H1 (cell line): ENCODE results near the gene BIRC2. TPM values are rescaled to one million over a fixed set of nuclear protein-coding genes. Genes with fewer than 3 reads are reported as not detected.

Experiments used
- JUN ChIP-seq: IDR thresholded peaks from 2 replicates; pipeline ENCODE4 v1.6.1; 2011; ENCODE audit warnings: low read depth, mild to moderate bottlenecking, improper control_type of control experiment, low read length
- KDM5A ChIP-seq: fragments of 200-600 bp; IDR thresholded peaks from 2 replicates; pipeline ENCODE4 v1.7.1; 2012; ENCODE audit warnings: mild to moderate bottlenecking, low read length, inconsistent platforms, mixed read lengths
- NRF1 ChIP-seq: IDR thresholded peaks from 2 replicates; pipeline ENCODE4 v1.6.1; 2011; ENCODE audit warnings: mild to moderate bottlenecking, low read depth, low read length, improper control_type of control experiment
- SUZ12 ChIP-seq: fragments of 200-600 bp; sonication (generic); IDR thresholded peaks from 2 replicates; pipeline ENCODE4 v1.6.1; 2012; ENCODE audit warnings: mild to moderate bottlenecking, inconsistent platforms, low read length, moderate library complexity, mixed read lengths
- TAF1 ChIP-seq: IDR thresholded peaks from 2 replicates; pipeline ENCODE4 v1.6.1; 2011; ENCODE audit warnings: mild to moderate bottlenecking, low read depth, low read length
- TEAD4 ChIP-seq: IDR thresholded peaks from 2 replicates; pipeline ENCODE4 v1.6.1; 2012; ENCODE audit warnings: low read depth, low read length, inconsistent platforms, mixed read lengths
- polyA plus RNA-seq, 7 experiments: library from polyadenylated mRNA; depleted of rRNA in 3 of 7; stranded (reverse) in 5 of 7; unstranded in 2 of 7; fragments of >200 nt in 5 of 7; fragments of 200-250 nt in 2 of 7; gene quantifications; 1 replicate in 5 of 7; 2 replicates in 1 of 7; 4 replicates in 1 of 7; pipeline versions ENCODE4 v1.2.1 to v1.2.3, GENCODE V29; 2011 to 2013; ENCODE audit warnings: missing spikeins in 2 of 7, mixed read lengths in 2 of 7
- total RNA-seq: library from RNA; stranded (reverse); fragmentation: NEBNext Ultra II Directional; extraction: Animal tissue kit (Norgen Biotek cat#: 25700); gene quantifications from 2 replicates; pipeline ENCODE4 v1.2.1, GENCODE V29; 2021
- TF ChIP-seq, protein P1 (sequence below): fragments of 300-600 bp; sonication (generic); IDR thresholded peaks from 2 replicates; pipeline ENCODE4 v1.7.1; 2012; ENCODE audit warnings: low read length, moderate library complexity, mild to moderate bottlenecking, inconsistent platforms; ENCODE audit not compliant: insufficient replicate concordance
- TF ChIP-seq, protein P2 (sequence below), 3 experiments: IDR thresholded peaks; 1 replicate in 2 of 3; 2 replicates in 1 of 3; pipeline versions ENCODE4 v1.5.1 to v1.6.1; 2011; ENCODE audit warnings: low read length in 3 of 3, mild to moderate bottlenecking in 3 of 3, inconsistent platforms in 2 of 3, low read depth in 1 of 3, moderate library complexity in 1 of 3; ENCODE audit not compliant: insufficient read depth in 1 of 3; ENCODE audit errors: control extremely low read depth in 1 of 3

BIRC2 gene
- total and polyA plus RNA-seq, 2 of the 8 experiments (the other 6 are each of a cell fraction or from before 2014, with no cell fraction given): 18.4 to 24.7 TPM

DNA sequence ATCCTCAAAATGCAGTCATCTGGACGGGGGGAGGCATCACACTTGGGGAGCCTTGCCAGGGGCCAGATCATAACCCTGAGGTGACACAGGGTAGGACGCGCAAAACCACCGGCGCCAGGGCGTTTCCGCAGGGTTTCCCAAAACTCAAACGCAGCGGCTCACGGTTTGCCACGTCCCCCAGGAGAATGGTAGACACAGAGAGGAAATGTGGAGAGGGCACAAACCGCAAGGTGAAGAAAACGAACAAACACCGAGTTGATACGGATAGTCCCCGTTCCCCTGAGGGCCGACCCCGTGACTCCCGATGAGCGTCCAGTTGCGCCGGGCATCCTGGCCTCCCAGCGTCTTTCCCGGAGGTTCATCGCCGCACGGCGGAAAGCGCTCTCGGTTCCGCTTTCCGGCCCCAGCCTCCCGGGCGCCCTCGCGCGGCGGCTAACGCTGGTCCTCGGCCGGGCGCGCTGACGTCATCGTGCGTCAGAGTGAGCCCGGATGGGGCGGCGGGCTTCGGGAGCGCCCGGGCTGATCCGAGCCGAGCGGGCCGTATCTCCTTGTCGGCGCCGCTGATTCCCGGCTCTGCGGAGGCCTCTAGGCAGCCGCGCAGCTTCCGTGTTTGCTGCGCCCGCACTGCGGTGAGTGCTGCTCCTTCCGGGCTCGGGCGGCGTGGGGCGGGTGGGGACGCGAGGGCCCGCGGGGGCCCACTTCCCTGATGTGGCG lies at the start of gene BIRC2 (continued):
- TF ChIP-seq, protein P1, sequence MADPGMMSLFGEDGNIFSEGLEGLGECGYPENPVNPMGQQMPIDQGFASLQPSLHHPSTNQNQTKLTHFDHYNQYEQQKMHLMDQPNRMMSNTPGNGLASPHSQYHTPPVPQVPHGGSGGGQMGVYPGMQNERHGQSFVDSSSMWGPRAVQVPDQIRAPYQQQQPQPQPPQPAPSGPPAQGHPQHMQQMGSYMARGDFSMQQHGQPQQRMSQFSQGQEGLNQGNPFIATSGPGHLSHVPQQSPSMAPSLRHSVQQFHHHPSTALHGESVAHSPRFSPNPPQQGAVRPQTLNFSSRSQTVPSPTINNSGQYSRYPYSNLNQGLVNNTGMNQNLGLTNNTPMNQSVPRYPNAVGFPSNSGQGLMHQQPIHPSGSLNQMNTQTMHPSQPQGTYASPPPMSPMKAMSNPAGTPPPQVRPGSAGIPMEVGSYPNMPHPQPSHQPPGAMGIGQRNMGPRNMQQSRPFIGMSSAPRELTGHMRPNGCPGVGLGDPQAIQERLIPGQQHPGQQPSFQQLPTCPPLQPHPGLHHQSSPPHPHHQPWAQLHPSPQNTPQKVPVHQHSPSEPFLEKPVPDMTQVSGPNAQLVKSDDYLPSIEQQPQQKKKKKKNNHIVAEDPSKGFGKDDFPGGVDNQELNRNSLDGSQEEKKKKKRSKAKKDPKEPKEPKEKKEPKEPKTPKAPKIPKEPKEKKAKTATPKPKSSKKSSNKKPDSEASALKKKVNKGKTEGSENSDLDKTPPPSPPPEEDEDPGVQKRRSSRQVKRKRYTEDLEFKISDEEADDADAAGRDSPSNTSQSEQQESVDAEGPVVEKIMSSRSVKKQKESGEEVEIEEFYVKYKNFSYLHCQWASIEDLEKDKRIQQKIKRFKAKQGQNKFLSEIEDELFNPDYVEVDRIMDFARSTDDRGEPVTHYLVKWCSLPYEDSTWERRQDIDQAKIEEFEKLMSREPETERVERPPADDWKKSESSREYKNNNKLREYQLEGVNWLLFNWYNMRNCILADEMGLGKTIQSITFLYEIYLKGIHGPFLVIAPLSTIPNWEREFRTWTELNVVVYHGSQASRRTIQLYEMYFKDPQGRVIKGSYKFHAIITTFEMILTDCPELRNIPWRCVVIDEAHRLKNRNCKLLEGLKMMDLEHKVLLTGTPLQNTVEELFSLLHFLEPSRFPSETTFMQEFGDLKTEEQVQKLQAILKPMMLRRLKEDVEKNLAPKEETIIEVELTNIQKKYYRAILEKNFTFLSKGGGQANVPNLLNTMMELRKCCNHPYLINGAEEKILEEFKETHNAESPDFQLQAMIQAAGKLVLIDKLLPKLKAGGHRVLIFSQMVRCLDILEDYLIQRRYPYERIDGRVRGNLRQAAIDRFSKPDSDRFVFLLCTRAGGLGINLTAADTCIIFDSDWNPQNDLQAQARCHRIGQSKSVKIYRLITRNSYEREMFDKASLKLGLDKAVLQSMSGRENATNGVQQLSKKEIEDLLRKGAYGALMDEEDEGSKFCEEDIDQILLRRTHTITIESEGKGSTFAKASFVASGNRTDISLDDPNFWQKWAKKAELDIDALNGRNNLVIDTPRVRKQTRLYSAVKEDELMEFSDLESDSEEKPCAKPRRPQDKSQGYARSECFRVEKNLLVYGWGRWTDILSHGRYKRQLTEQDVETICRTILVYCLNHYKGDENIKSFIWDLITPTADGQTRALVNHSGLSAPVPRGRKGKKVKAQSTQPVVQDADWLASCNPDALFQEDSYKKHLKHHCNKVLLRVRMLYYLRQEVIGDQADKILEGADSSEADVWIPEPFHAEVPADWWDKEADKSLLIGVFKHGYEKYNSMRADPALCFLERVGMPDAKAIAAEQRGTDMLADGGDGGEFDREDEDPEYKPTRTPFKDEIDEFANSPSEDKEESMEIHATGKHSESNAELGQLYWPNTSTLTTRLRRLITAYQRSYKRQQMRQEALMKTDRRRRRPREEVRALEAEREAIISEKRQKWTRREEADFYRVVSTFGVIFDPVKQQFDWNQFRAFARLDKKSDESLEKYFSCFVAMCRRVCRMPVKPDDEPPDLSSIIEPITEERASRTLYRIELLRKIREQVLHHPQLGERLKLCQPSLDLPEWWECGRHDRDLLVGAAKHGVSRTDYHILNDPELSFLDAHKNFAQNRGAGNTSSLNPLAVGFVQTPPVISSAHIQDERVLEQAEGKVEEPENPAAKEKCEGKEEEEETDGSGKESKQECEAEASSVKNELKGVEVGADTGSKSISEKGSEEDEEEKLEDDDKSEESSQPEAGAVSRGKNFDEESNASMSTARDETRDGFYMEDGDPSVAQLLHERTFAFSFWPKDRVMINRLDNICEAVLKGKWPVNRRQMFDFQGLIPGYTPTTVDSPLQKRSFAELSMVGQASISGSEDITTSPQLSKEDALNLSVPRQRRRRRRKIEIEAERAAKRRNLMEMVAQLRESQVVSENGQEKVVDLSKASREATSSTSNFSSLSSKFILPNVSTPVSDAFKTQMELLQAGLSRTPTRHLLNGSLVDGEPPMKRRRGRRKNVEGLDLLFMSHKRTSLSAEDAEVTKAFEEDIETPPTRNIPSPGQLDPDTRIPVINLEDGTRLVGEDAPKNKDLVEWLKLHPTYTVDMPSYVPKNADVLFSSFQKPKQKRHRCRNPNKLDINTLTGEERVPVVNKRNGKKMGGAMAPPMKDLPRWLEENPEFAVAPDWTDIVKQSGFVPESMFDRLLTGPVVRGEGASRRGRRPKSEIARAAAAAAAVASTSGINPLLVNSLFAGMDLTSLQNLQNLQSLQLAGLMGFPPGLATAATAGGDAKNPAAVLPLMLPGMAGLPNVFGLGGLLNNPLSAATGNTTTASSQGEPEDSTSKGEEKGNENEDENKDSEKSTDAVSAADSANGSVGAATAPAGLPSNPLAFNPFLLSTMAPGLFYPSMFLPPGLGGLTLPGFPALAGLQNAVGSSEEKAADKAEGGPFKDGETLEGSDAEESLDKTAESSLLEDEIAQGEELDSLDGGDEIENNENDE: no peak
- TF ChIP-seq NRF1 (no peak), TEAD4 (no peak), TAF1 (peak; percentile 87), SUZ12 (no peak), KDM5A (no peak), JUN (peak; percentile 62; the same call in 1 of the 2 replicates)
- TF ChIP-seq, protein P2, sequence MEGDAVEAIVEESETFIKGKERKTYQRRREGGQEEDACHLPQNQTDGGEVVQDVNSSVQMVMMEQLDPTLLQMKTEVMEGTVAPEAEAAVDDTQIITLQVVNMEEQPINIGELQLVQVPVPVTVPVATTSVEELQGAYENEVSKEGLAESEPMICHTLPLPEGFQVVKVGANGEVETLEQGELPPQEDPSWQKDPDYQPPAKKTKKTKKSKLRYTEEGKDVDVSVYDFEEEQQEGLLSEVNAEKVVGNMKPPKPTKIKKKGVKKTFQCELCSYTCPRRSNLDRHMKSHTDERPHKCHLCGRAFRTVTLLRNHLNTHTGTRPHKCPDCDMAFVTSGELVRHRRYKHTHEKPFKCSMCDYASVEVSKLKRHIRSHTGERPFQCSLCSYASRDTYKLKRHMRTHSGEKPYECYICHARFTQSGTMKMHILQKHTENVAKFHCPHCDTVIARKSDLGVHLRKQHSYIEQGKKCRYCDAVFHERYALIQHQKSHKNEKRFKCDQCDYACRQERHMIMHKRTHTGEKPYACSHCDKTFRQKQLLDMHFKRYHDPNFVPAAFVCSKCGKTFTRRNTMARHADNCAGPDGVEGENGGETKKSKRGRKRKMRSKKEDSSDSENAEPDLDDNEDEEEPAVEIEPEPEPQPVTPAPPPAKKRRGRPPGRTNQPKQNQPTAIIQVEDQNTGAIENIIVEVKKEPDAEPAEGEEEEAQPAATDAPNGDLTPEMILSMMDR (IDR thresholded peaks at IDR 0.05; ENCODE audit: control extremely low read depth in 1 of 3, insufficient read depth in 1 of 3, low read depth in 1 of 3, low read length in 3 of 3): peak; percentile 71 to 78 (median 75)
